ENCODE data around the gene PTPRG.

PTPRG gene

DNA sequence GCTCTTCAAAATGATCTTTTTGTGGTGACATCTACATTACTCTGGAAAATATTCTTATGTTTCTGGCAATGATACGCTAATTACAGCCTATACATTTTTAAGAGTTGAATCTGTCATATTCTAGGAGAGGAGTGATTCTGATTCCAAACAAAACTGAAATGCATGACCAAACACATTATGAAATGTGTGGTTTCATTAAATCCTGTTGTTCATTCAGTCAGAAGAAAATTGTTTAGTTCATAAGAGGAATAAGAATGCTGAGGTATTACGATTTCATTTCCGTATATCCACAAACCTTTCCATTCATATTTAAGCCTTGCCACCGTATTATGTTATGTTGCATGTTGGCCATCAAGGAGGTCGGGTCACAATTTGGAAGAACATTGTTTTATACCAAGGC, 466.9 kb downstream of the PTPRG start:
- H3K27ac ChIP-seq (ENCODE audit: low read depth, low read length) = no peak overlapping the region
- H3K4me2 ChIP-seq (ENCODE audit: low read length) = no peak overlapping the region
- H3F3A ChIP-seq (ENCODE audit: control insufficient read depth, insufficient read depth) = no peaks in the 10 kb centered on the region
- TF ChIP-seq, protein P1, sequence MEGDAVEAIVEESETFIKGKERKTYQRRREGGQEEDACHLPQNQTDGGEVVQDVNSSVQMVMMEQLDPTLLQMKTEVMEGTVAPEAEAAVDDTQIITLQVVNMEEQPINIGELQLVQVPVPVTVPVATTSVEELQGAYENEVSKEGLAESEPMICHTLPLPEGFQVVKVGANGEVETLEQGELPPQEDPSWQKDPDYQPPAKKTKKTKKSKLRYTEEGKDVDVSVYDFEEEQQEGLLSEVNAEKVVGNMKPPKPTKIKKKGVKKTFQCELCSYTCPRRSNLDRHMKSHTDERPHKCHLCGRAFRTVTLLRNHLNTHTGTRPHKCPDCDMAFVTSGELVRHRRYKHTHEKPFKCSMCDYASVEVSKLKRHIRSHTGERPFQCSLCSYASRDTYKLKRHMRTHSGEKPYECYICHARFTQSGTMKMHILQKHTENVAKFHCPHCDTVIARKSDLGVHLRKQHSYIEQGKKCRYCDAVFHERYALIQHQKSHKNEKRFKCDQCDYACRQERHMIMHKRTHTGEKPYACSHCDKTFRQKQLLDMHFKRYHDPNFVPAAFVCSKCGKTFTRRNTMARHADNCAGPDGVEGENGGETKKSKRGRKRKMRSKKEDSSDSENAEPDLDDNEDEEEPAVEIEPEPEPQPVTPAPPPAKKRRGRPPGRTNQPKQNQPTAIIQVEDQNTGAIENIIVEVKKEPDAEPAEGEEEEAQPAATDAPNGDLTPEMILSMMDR (IDR thresholded peaks at IDR 0.05; ENCODE audit: low read depth, low read length, poor library complexity, severe bottlenecking) = no peak
- TF ChIP-seq EZH2phosphoT487 (IDR thresholded peaks at IDR 0.05; ENCODE audit: borderline replicate concordance, low read length) = no peak
- no peaks in the 10 kb centered on the region for H3K9me3 ChIP-seq (ENCODE audit: control insufficient read depth, insufficient read depth, low read length)
- no peaks in the 10 kb centered on the region for H3K4me1 ChIP-seq (ENCODE audit: control insufficient read depth, low read length)
- no peaks in the 10 kb centered on the region for H4K20me1 ChIP-seq (ENCODE audit: control insufficient read depth, insufficient read depth, low read depth, low read length)
- no peaks in the 10 kb centered on the region for H3K36me3 ChIP-seq (ENCODE audit: control insufficient read depth, low read length)
- H3K9me2 ChIP-seq (replicated peaks; ENCODE audit: control insufficient read depth, low read length) = no peaks in the 10 kb centered on the region
- H3K79me2 ChIP-seq (ENCODE audit: control insufficient read depth, low read length) = no peaks in the 10 kb centered on the region
- H3K27me3 ChIP-seq (ENCODE audit: control insufficient read depth, low read length) = peaks cover 4% of the 10 kb centered on the region; the same call in 1 of the 2 replicates
- no peak overlapping the region for H3K4me3 ChIP-seq (ENCODE audit: low read length)

GRCh38 chr3:62032738-62033137, 471.4 kb downstream of the PTPRG start:
- no peaks in the 10 kb centered on the region for H4K20me1 ChIP-seq (ENCODE audit: control insufficient read depth, insufficient read depth, low read depth, low read length)

GRCh38 chr3:62035402-62036057, 474.2 kb downstream of the PTPRG start:
- H3K9me2 ChIP-seq (replicated peaks; ENCODE audit: control insufficient read depth, low read length) = no peaks in the 10 kb centered on the region
- peaks cover 4% of the 10 kb centered on the region; the same call in 1 of the 2 replicates for H3K27me3 ChIP-seq (ENCODE audit: control insufficient read depth, low read length)
- H3K4me1 ChIP-seq (ENCODE audit: control insufficient read depth, low read length) = no peaks in the 10 kb centered on the region
- TF ChIP-seq EZH2phosphoT487 (IDR thresholded peaks at IDR 0.05; ENCODE audit: borderline replicate concordance, low read length) = no peak
- TF ChIP-seq, protein P1 (IDR thresholded peaks at IDR 0.05; ENCODE audit: low read depth, low read length, poor library complexity, severe bottlenecking) = no peak
- no peaks in the 10 kb centered on the region for H3K9me3 ChIP-seq (ENCODE audit: control insufficient read depth, insufficient read depth, low read length)
- H3K4me2 ChIP-seq (ENCODE audit: low read length) = no peak overlapping the region
- H3K79me2 ChIP-seq (ENCODE audit: control insufficient read depth, low read length) = no peaks in the 10 kb centered on the region
- H3K4me3 ChIP-seq (ENCODE audit: low read length) = no peak overlapping the region
- no peaks in the 10 kb centered on the region for H4K20me1 ChIP-seq (ENCODE audit: control insufficient read depth, insufficient read depth, low read depth, low read length)
- H3F3A ChIP-seq (ENCODE audit: control insufficient read depth, insufficient read depth) = no peaks in the 10 kb centered on the region
- no peaks in the 10 kb centered on the region for H3K36me3 ChIP-seq (ENCODE audit: control insufficient read depth, low read length)
- H3K27ac ChIP-seq (ENCODE audit: low read depth, low read length) = no peak overlapping the region

More at GRCh38 chr3:62032738-62033137, 471.4 kb downstream of the PTPRG start:
- Histone ChIP-seq H3K9me3 (ENCODE audit: control insufficient read depth, insufficient read depth, low read length) (no peaks in the 10 kb centered on the region), H3F3A (ENCODE audit: control insufficient read depth, insufficient read depth) (no peaks in the 10 kb centered on the region), H3K9me2 (replicated peaks; ENCODE audit: control insufficient read depth, low read length) (no peaks in the 10 kb centered on the region), H3K4me2 (ENCODE audit: low read length) (no peak overlapping the region), H3K36me3 (ENCODE audit: control insufficient read depth, low read length) (no peaks in the 10 kb centered on the region), H3K4me3 (ENCODE audit: low read length) (no peak overlapping the region), H3K27me3 (ENCODE audit: control insufficient read depth, low read length) (peaks cover 4% of the 10 kb centered on the region; the same call in 1 of the 2 replicates), H3K4me1 (ENCODE audit: control insufficient read depth, low read length) (no peaks in the 10 kb centered on the region), H3K79me2 (ENCODE audit: control insufficient read depth, low read length) (no peaks in the 10 kb centered on the region), H3K27ac (ENCODE audit: low read depth, low read length) (no peak overlapping the region)
- TF ChIP-seq, protein P1 (IDR thresholded peaks at IDR 0.05; ENCODE audit: low read depth, low read length, poor library complexity, severe bottlenecking) = no peak
- no peak for TF ChIP-seq EZH2phosphoT487 (IDR thresholded peaks at IDR 0.05; ENCODE audit: borderline replicate concordance, low read length)

Measured in DOHH2 (cell line).